Esophagus squamous epithelium (tissue), 5 donors: Measurements from ENCODE around the gene RTL1. TPM values are rescaled to one million over a fixed set of nuclear protein-coding genes. Genes with fewer than 3 reads are reported as not detected.

Source experiments
- DNase-seq: peaks from one replicate; lab custom pipeline; 2025; lab: John Stamatoyannopoulos, UW
- H3K27ac ChIP-seq, 4 donors: fragments of 200-600 bp; sonication (generic); one replicate each; pipeline ENCODE4 v1.5.1; 2016 to 2019; ENCODE audit warnings: mild to moderate bottlenecking in 1 of 4
- H3K27me3 ChIP-seq, 4 donors: fragments of 200-600 bp; sonication (generic); 1 replicate in 3 of 4; 2 replicates in 1 of 4; pipeline versions ENCODE4 v1.5.1 to v1.6.0; 2017 to 2021; ENCODE audit warnings: antibody characterized with exemption in 1 of 4
- H3K36me3 ChIP-seq, 3 donors: fragments of 200-600 bp; sonication (generic); one replicate each; pipeline ENCODE4 v1.5.1; 2016 to 2019
- H3K4me1 ChIP-seq, 3 donors: fragments of 200-600 bp; sonication (generic); one replicate each; pipeline ENCODE4 v1.5.1; 2017 to 2019
- H3K4me3 ChIP-seq, 4 donors: fragments of 200-600 bp; sonication (generic); 1 replicate in 3 of 4; 2 replicates in 1 of 4; pipeline ENCODE4 v1.5.1; 2016 to 2019; ENCODE audit warnings: mild to moderate bottlenecking in 2 of 4, moderate library complexity in 1 of 4
- H3K9me3 ChIP-seq, 3 donors: fragments of 200-600 bp; sonication (generic); one replicate each; pipeline ENCODE4 v1.5.1; 2016 to 2019
- CTCF ChIP-seq, 6 experiments: fragments of 450-650 bp in 4 of 6; fragments of 200-600 bp in 2 of 6; sonication (generic) in 2 of 6; IDR thresholded peaks; one replicate each; pipeline ENCODE4 v1.5.1; 2016 to 2019; ENCODE audit warnings: antibody characterized with exemption in 6 of 6, mild to moderate bottlenecking in 4 of 6, moderate library complexity in 4 of 6
- POLR2A ChIP-seq, 4 donors: fragments of 450-650 bp; IDR thresholded peaks; one replicate each; pipeline ENCODE4 v1.6.1; 2017; ENCODE audit warnings: antibody characterized with exemption in 4 of 4, mild to moderate bottlenecking in 4 of 4, moderate library complexity in 3 of 4
- WGBS, 2 donors: methylation state at CpG; one replicate each; pipeline ENCODE4 v1.1.5; 2018; 5-methylcytosine and 5-hydroxymethylcytosine counted together
- intact Hi-C: fragments of 100-400 bp; cut with DNase I; formaldehyde crosslinking; loops from one replicate; pipeline ENCODE4 v1.15.0; 2022
- total RNA-seq, 4 donors: library from RNA; depleted of rRNA; stranded (reverse); fragments of >200 nt; gene quantifications; one replicate each; pipeline ENCODE4 v1.1.0, GENCODE V29; 2016
- donor health status: DM: yes; HTN: yes; CAD: no.

RTL1 gene
- total RNA-seq, 4 donors from 2014 or later = not detected

GRCh38 chr14:100914597-100915021, 11.1 kb upstream of the RTL1 start:
- Histone ChIP-seq H3K4me3 (no peak overlapping the region), H3K4me1 (peaks cover 0 to 6% (median 3%) of the 10 kb centered on the region in 3 donors), H3K27ac (no peak overlapping the region), H3K9me3 (no peaks in the 10 kb centered on the region), H3K36me3 (no peaks in the 10 kb centered on the region), H3K27me3 (no peaks in the 10 kb centered on the region)
- TF ChIP-seq POLR2A (IDR thresholded peaks at IDR 0.05) = no peak
- TF ChIP-seq CTCF (IDR thresholded peaks at IDR 0.05) = no peak
- 71 to 81% methylated on average over 3 of the region's 3 CpGs for WGBS, 2 donors
- intact Hi-C loops = no loop called here
- no peak for DNase-seq

- intact Hi-C loops = no loop called here
- Histone ChIP-seq H3K27me3 (peaks cover 0 to 7% (median 0%) of the 10 kb centered on the region in 4 donors), H3K4me1 (peaks cover 0 to 6% (median 3%) of the 10 kb centered on the region in 3 donors), H3K9me3 (no peaks in the 10 kb centered on the region), H3K4me3 (no peak overlapping the region), H3K27ac (no peak overlapping the region), H3K36me3 (no peaks in the 10 kb centered on the region)
- TF ChIP-seq POLR2A (IDR thresholded peaks at IDR 0.05) (no peak), CTCF (IDR thresholded peaks at IDR 0.05) (no peak)
- 55 to 57% methylated on average over 8 of the region's 8 CpGs for WGBS, 2 donors
- no peak for DNase-seq
Observed at GRCh38 chr14:100911665-100912316, 8.3 kb upstream of the RTL1 start.

GRCh38 chr14:100910888-100911664, 7.6 kb upstream of the RTL1 start:
- WGBS, 2 donors = 48 to 65% methylated on average over 18 to 19 of the region's 21 CpGs
- no peak for DNase-seq
- H3K9me3 ChIP-seq = no peaks in the 10 kb centered on the region
- H3K4me1 ChIP-seq = peaks cover 0 to 6% (median 3%) of the 10 kb centered on the region in 3 donors
- TF ChIP-seq POLR2A (IDR thresholded peaks at IDR 0.05) (no peak), CTCF (IDR thresholded peaks at IDR 0.05) (no peak)
- H3K27me3 ChIP-seq = peaks cover 0 to 15% (median 0%) of the 10 kb centered on the region in 4 donors
- intact Hi-C loops = no loop called here
- no peaks in the 10 kb centered on the region for H3K36me3 ChIP-seq
- H3K27ac ChIP-seq = no peak overlapping the region
- H3K4me3 ChIP-seq = no peak overlapping the region

GRCh38 chr14:100909439-100909838, 5.9 kb upstream of the RTL1 start:
- DNase-seq = no peak
- Histone ChIP-seq H3K27me3 (peaks cover 0 to 30% (median 0%) of the 10 kb centered on the region in 4 donors), H3K4me3 (no peak overlapping the region), H3K4me1 (peaks cover 0 to 6% (median 3%) of the 10 kb centered on the region in 3 donors), H3K9me3 (no peaks in the 10 kb centered on the region), H3K36me3 (no peaks in the 10 kb centered on the region), H3K27ac (no peak overlapping the region)
- intact Hi-C loops = no loop called here
- no peak for TF ChIP-seq CTCF (IDR thresholded peaks at IDR 0.05)
- TF ChIP-seq POLR2A (IDR thresholded peaks at IDR 0.05) = no peak
- 89 to 90% methylated on average over 5 to 8 of the region's 9 CpGs for WGBS, 2 donors

- WGBS, 2 donors = 74 to 84% methylated on average over 5 to 8 of the region's 8 CpGs
- H3K4me3 ChIP-seq = no peak overlapping the region
- no peak for DNase-seq
- intact Hi-C loops = no loop called here
- peaks cover 0 to 52% (median 0%) of the 10 kb centered on the region in 4 donors for H3K27me3 ChIP-seq
- H3K9me3 ChIP-seq = no peaks in the 10 kb centered on the region
- H3K36me3 ChIP-seq = no peaks in the 10 kb centered on the region
- H3K27ac ChIP-seq = no peak overlapping the region
- peaks cover 0 to 6% (median 3%) of the 10 kb centered on the region in 3 donors for H3K4me1 ChIP-seq
- TF ChIP-seq CTCF (IDR thresholded peaks at IDR 0.05) = no peak
Observed at GRCh38 chr14:100907240-100907639, 3.7 kb upstream of the RTL1 start.
